HG03159 (cell line): Measurements from ENCODE around the gene HOXA5.
A peak's percentile ranks its signal among the peaks of the same experiment; 100 is the strongest.

Experiments used
- ATAC-seq: cut with Tn5 transposase; IDR thresholded peaks from one replicate; pipeline ENCODE4 v1.9.1; 2021; ENCODE audit warnings: mild to moderate bottlenecking, moderate library complexity; ENCODE audit not compliant: unreplicated experiment

Gene HOXA5

DNA sequence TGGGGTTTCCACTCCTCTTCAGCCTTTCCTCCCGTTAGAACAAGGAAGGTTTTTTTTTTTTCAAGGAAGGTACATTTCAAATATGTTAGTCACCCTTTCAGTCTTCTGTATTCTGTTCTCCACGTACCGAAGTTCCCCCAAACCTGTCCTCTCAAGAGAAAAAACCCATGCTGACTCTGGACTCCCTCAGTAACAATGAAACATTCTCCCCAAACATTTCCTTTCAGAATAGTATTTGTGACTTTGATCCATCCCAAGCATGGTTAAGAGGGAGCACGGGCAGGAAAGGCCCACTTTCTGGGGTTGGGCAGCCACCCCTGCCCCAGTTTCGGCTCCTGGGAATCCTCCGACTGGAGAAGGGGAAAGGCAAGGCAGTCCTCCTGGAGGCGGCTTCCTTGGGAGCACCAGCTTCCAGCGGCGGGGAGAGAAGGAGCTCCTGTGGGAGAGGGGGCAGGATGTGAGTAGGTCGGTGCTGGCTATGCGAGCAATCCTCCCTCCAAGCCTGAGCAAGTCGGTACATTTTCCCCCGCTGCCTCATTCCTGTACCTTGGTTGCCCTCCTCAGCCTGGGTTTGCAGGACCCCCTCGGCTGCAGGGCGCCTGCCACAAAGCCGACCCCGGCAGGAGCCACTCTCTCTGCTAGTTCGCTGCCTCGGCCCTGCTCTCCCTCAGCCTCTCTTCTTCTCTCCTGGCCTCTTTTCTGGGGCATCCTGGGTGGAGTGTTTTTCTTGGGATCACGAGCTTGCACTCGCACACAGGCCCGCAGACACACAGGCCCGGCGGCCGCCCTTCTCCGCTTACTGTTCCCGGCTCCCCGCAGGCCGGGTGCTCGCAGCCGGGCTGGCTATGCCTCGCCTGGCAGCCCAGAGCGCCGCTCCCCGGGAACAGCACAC lies 45.5 kb downstream of the HOXA5 start:
- no peak for ATAC-seq

DNA sequence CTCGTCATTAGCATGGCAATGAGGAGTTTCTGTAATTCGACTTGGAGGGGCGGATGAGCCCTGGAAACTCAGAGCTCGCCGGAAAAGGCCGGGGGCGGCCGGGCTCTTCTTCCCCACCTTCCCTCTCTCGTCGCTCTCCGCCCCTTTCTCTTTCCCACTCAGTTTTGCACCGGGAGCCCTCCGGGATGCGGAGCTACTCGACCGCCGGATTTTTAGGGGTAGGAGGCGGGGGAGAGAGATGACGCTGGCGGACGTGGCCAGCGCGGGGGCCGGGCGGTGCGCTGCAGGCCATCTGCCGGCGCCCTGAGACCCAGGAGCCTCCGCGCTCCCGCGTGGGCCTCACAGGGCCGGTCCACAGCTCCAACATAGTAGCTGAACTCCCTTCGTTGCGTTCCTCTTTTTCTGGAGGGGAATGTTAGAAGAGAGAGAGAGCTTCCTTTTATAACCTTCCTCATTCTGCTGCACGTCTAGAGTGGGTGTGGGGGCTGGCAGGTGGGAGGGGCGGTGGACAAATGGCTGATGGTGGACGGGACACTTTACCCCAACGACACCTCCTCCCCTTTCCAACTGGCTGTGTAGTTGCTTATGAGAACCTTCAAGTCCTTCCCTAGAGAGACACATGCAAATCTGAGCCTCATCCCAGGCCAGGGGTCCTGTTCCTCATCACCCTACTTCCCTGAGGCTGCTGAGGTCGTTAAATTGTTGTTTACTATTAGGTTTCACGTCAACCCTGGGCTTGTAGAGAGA lies 46.5 kb downstream of the HOXA5 start:
- ATAC-seq = no peak

DNA sequence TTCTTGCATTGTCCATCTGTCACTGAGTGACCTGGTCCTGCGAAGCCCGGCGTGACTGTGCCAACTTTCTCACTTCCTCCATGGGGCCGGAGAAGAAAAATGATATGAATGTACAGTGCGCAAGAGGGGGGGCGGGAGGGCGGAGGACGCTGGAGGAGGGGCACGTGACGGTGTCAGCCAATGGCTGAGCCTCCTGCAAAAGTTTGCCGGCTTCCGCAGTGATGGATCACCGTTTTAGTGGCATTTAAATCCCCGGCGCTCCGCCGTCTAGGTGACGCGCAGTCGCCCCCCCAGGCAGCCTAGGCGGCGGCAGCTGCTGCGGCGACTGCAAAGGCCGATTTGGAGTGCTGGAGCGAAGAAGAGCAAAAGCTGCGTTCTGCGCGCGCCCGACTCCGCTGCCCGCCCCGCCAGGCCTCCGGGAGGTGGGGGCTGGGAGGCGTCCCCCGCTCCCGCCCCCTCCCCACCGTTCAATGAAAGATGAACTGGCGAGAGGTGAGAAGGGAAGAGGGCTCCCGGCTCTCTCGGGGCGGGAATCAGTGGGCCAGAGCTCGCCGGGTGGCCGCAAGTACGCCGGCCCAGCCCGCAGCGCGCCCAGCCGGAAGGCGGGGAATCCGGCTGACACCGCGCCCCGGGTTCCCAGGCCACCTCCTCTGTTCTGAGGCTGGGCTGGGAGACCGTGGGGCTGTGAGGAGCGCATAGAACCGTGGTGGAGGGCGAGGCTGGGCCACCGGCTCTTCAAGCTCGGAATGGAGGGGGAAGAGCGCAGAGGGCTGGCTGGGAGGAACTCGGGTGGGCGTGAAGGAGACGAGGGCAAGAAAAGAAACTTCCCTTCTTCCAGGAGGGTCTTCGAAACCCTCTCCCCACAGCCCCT lies 47.3 kb downstream of the HOXA5 start, which contains the start of gene HOXA1:
HOXA1 (minus strand) TSS at position 104 of the 871 bp plus-strand sequence; CDS start at position 16, 88 bp downstream.
- ATAC-seq = peak; percentile 82

DNA sequence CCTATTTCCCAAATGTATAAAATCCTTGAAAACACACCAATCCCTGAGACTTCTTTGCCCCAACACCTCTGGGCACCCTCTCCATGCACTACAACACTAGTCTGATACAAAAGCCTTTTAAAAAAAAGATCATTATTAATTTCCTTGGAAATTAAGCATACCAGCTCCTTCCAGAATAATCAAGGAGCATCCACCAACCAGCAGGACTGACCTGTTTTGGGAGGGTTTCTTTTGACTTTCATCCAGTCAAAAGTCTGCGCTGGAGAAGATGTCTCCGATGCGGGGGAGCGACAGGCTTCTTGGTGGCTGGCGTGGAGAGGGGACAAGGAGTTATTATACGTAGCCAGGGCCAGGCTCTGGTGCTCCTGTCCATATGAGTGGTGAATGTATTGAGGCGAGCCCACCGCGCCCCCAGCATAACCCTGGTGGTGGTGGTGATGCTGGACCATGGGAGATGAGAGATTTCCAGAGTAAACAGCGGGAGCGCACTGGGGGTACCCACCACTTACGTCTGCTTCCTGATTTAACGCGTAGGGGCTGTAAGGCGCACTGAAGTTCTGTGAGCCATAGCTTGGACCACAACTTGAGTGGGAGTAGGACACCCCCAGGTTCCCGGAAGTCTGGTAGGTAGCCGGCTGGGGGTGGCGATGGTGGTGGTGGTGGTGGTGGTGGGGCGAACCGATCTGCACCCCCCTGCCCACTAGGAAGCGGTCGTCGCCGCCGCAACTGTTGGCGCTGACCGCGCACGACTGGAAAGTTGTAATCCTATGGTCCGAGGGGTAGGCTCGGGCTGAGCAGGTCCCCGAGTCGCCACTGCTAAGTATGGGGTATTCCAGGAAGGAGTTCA lies 48.2 kb downstream of the HOXA5 start:
- no peak for ATAC-seq

DNA sequence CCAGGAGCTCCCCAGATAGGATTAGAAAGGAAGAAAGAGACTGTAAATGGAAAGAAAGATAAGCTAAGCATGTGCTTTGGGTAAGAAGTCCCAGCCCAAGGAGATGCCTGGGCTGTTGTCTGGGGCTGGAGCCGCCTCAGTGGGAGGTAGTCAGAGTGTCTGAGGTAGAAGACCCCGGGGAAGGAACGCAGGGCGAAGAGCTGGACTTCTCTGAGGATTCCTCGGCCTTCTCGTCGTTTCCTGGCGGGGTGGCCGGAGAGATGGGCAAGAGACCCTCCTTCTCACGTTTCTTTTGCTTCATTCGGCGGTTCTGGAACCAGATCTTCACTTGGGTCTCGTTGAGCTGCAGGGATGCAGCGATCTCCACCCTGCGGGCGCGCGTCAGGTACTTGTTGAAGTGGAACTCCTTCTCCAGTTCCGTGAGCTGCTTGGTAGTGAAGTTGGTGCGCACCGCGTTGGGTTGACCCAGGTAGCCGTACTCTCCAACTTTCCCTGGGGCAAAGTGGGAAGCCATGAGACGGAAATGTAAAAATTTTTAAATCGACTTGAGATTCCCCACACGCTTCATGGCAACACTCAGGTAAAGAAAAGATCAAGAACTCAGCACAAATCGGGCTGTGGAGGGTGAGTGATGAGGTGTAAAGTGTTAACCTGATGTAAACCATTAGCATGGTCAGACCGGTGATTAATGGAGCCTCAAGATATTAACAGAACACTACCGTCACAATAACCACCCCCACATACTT lies 49.0 kb downstream of the HOXA5 start:
- no peak for ATAC-seq

DNA sequence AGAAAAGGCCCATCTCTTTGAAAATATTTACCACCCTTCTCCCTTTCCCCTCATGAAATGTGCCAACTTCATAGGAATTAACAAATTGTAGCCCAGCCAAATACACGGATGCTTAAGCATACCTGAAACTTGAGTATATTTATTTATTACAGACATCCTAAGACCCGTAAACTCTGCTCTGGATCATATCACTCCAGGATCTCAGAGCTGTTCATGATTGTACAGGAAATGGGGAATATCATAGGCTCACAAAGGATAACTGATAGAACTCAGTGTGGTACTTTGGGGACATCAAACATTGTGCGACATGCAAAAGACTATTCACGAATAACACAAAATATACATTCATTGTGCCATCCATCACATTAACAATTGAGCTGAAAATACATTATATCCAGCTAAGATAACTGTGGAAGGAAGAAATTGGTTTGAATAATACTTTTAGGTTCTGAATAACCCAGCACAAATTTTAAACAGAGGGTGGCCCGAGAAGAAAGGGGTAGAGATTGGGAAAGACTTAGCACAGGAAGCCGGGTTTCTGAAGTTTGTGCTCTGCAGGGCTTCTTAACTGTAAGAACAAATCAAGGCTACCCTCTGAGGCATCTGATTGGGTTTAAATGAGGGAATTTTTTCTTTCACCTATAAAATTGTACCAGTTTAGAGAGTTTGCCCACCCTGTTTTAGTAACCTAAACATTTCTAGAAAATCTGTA lies 50.1 kb downstream of the HOXA5 start:
- ATAC-seq = no peak

DNA sequence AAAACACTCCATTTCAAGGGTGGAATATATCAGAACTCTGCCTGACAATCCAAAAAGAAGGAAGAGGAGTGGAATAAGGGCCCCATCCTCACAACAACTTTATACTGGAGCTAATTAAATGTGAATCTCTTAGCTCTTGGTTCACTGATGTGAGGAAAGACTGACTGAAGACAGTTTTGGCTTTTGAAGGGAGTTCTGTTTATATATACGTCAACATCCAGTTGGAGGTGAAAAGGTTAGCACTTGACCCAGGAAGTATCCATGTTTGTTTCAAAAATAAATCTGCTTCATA lies 50.7 kb downstream of the HOXA5 start:
- ATAC-seq = no peak

DNA sequence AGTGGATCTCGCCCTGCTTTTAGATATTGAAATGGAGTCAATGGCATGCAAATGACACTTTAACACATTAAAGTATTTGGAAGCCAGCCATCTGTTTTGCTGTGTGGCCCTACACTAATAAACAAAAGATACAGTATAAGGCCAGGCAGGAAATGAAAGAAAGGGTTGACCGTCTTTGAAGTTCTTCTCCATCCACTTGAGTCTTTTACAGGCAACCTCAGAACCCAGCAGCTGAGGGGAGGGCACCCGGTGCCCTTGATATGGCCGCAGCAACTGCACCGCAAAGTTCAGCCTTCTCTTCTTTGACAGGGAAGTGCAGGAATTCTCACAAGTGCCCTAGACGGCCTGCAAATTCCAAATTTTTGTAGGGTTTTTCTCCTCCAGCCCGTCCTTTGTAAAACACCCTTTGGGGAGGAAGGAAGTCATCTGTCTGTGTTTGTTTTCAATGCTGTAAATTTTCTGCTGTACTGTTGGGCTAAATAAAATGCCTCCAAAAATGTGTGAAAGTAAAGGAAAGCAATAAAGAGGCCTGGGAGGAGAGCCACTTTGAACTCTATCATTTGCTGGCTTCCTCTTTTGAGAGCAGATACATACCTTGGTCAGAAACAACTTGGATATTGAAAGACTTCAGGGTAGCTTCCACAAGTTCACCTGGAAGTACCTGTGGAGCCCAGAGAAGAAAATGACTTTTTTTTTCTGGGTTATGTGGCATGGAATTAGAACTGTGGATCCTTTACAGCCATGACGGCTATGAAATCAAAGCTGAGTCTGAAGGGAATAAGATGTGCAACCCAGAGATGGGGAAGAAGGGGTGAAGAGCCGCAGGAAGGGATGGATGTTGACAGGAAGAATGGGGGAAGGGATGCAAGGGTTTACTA lies 51.3 kb downstream of the HOXA5 start:
- ATAC-seq = no peak

DNA sequence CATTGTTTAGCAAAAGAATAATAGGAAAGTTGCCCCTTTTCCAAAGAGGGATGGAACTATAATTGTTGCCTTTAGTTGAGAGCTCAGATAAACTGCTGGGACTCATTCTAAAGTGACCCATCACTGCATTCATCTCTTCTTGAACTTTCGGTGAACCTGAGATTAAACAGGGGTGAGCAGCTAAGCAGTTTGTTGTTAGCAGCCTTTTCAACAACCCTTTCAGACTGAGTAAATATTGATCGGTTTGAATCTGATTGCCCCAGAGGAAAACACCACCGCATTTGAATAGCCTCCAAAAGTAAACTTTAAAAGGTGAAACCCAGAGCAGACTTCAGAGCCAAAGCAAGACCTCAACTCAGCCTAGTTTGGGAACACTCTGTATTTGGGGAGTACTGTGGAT lies 52.4 kb downstream of the HOXA5 start:
- no peak for ATAC-seq
